ENCODE data around the gene C3orf22. TPM values are rescaled to one million over a fixed set of nuclear protein-coding genes. Genes with fewer than 3 reads are reported as not detected.
"Not testable (repeated sequence)": the region's sequence is repeated elsewhere in the genome, so short reads cannot be mapped to it uniquely, and the experiment has no call there.

Gene C3orf22
- not detected in 2 replicates for total RNA-seq (2014; rRNA removed; shearing (Covaris generic); ENCODE audit: low replicate concordance)

GRCh38 chr3:126558336-126559071 is at the start of gene C3orf22:
TSS of gene C3orf22 (minus strand) at chr3:126558932. CDS start at chr3:126553390, 5,542 bp downstream.
- no peak within 1 kb of the TSS for H3K27ac ChIP-seq (ENCODE audit: low read length)
- DNase-seq, result no peak
- H3K9ac ChIP-seq (ENCODE audit: low read length), result no peak within 1 kb of the TSS
- H3K9me2 ChIP-seq (replicated peaks; ENCODE audit: insufficient read depth, low read length), result no peaks in the 10 kb centered on the region
- no peaks in the 10 kb centered on the region for H3K9me3 ChIP-seq (ENCODE audit: low read length)
- H3K36me3 ChIP-seq (ENCODE audit: insufficient read depth, low read length), result no peaks in the 10 kb centered on the region
- no peak within 1 kb of the TSS for H3K4me3 ChIP-seq (ENCODE audit: low read length)
- H3K27me3 ChIP-seq (ENCODE audit: low read length), result no peaks in the 10 kb centered on the region
- no peaks in the 10 kb centered on the region for H4K20me1 ChIP-seq (ENCODE audit: insufficient read depth, low read depth, low read length)
- H3K4me1 ChIP-seq (ENCODE audit: low read length), result no peaks in the 10 kb centered on the region
- H3K79me2 ChIP-seq (ENCODE audit: low read length), result no peaks in the 10 kb centered on the region
- no peak within 1 kb of the TSS for H2AFZ ChIP-seq (ENCODE audit: low read length)
- no peak within 1 kb of the TSS for H3K4me2 ChIP-seq (ENCODE audit: low read depth, low read length, poor library complexity, severe bottlenecking)

GRCh38 chr3:126607214-126607908 is 48.6 kb upstream of the C3orf22 start:
- H3K4me1 ChIP-seq (ENCODE audit: low read length), result no peaks in the 10 kb centered on the region
- no peak overlapping the region for H3K9ac ChIP-seq (ENCODE audit: low read length)
- no peaks in the 10 kb centered on the region for H3K9me3 ChIP-seq (ENCODE audit: low read length)
- no peak overlapping the region for H2AFZ ChIP-seq (ENCODE audit: low read length)
- no peak overlapping the region for H3K27ac ChIP-seq (ENCODE audit: low read length)
- H3K9me2 ChIP-seq (replicated peaks; ENCODE audit: insufficient read depth, low read length), result no peaks in the 10 kb centered on the region
- H3K36me3 ChIP-seq (ENCODE audit: insufficient read depth, low read length), result no peaks in the 10 kb centered on the region
- no peak overlapping the region for H3K4me2 ChIP-seq (ENCODE audit: low read depth, low read length, poor library complexity, severe bottlenecking)
- H3K27me3 ChIP-seq (ENCODE audit: low read length), result no peaks in the 10 kb centered on the region
- H3K4me3 ChIP-seq (ENCODE audit: low read length), result no peak overlapping the region
- H4K20me1 ChIP-seq (ENCODE audit: insufficient read depth, low read depth, low read length), result no peaks in the 10 kb centered on the region
- no peaks in the 10 kb centered on the region for H3K79me2 ChIP-seq (ENCODE audit: low read length)
- no peak for DNase-seq

GRCh38 chr3:126606001-126606400 is 47.3 kb upstream of the C3orf22 start:
- H3K79me2 ChIP-seq (ENCODE audit: low read length), result no peaks in the 10 kb centered on the region
- no peak overlapping the region for H3K4me3 ChIP-seq (ENCODE audit: low read length)
- no peak overlapping the region for H2AFZ ChIP-seq (ENCODE audit: low read length)
- H3K27me3 ChIP-seq (ENCODE audit: low read length), result no peaks in the 10 kb centered on the region
- H3K9ac ChIP-seq (ENCODE audit: low read length), result no peak overlapping the region
- H3K9me3 ChIP-seq (ENCODE audit: low read length), result no peaks in the 10 kb centered on the region
- H3K4me1 ChIP-seq (ENCODE audit: low read length), result no peaks in the 10 kb centered on the region
- H3K4me2 ChIP-seq (ENCODE audit: low read depth, low read length, poor library complexity, severe bottlenecking), result no peak overlapping the region
- no peaks in the 10 kb centered on the region for H3K9me2 ChIP-seq (replicated peaks; ENCODE audit: insufficient read depth, low read length)
- no peak overlapping the region for H3K27ac ChIP-seq (ENCODE audit: low read length)
- no peak for DNase-seq
- no peaks in the 10 kb centered on the region for H4K20me1 ChIP-seq (ENCODE audit: insufficient read depth, low read depth, low read length)
- H3K36me3 ChIP-seq (ENCODE audit: insufficient read depth, low read length), result no peaks in the 10 kb centered on the region

- no peaks in the 10 kb centered on the region for H3K9me2 ChIP-seq (replicated peaks; ENCODE audit: insufficient read depth, low read length)
- no peak overlapping the region for H3K9ac ChIP-seq (ENCODE audit: low read length)
- H3K36me3 ChIP-seq (ENCODE audit: insufficient read depth, low read length), result no peaks in the 10 kb centered on the region
- H2AFZ ChIP-seq (ENCODE audit: low read length), result no peak overlapping the region
- H3K27me3 ChIP-seq (ENCODE audit: low read length), result no peaks in the 10 kb centered on the region
- no peak overlapping the region for H3K27ac ChIP-seq (ENCODE audit: low read length)
- H3K4me2 ChIP-seq (ENCODE audit: low read depth, low read length, poor library complexity, severe bottlenecking), result no peak overlapping the region
- no peak for DNase-seq
- H3K9me3 ChIP-seq (ENCODE audit: low read length), result no peaks in the 10 kb centered on the region
- no peaks in the 10 kb centered on the region for H3K4me1 ChIP-seq (ENCODE audit: low read length)
- H3K79me2 ChIP-seq (ENCODE audit: low read length), result no peaks in the 10 kb centered on the region
- no peaks in the 10 kb centered on the region for H4K20me1 ChIP-seq (ENCODE audit: insufficient read depth, low read depth, low read length)
- H3K4me3 ChIP-seq (ENCODE audit: low read length), result no peak overlapping the region
Observed at GRCh38 chr3:126604691-126605090, 46.0 kb upstream of the C3orf22 start.

GRCh38 chr3:126599101-126599500 is 40.4 kb upstream of the C3orf22 start:
- Histone ChIP-seq H3K4me3 (ENCODE audit: low read length) (no peak overlapping the region), H3K4me1 (ENCODE audit: low read length) (no peaks in the 10 kb centered on the region), H3K27ac (ENCODE audit: low read length) (no peak overlapping the region), H3K79me2 (ENCODE audit: low read length) (no peaks in the 10 kb centered on the region), H3K9ac (ENCODE audit: low read length) (no peak overlapping the region), H2AFZ (ENCODE audit: low read length) (no peak overlapping the region), H3K4me2 (ENCODE audit: low read depth, low read length, poor library complexity, severe bottlenecking) (no peak overlapping the region), H4K20me1 (ENCODE audit: insufficient read depth, low read depth, low read length) (no peaks in the 10 kb centered on the region), H3K9me2 (replicated peaks; ENCODE audit: insufficient read depth, low read length) (no peaks in the 10 kb centered on the region), H3K36me3 (ENCODE audit: insufficient read depth, low read length) (no peaks in the 10 kb centered on the region), H3K27me3 (ENCODE audit: low read length) (no peaks in the 10 kb centered on the region; the same call in 1 of the 2 replicates), H3K9me3 (ENCODE audit: low read length) (no peaks in the 10 kb centered on the region)
- no peak for DNase-seq

- not testable (repeated sequence) for H3K9me2 ChIP-seq (replicated peaks; ENCODE audit: insufficient read depth, low read length); H4K20me1 ChIP-seq (ENCODE audit: insufficient read depth, low read depth, low read length); H3K9ac ChIP-seq (ENCODE audit: low read length); DNase-seq; H3K79me2 ChIP-seq (ENCODE audit: low read length); H3K4me1 ChIP-seq (ENCODE audit: low read length); H3K36me3 ChIP-seq (ENCODE audit: insufficient read depth, low read length); H3K4me3 ChIP-seq (ENCODE audit: low read length); H3K27ac ChIP-seq (ENCODE audit: low read length); H3K4me2 ChIP-seq (ENCODE audit: low read depth, low read length, poor library complexity, severe bottlenecking); H3K9me3 ChIP-seq (ENCODE audit: low read length); H2AFZ ChIP-seq (ENCODE audit: low read length); H3K27me3 ChIP-seq (ENCODE audit: low read length)
Observed at GRCh38 chr3:126595479-126595878, 36.7 kb upstream of the C3orf22 start.

- not testable (repeated sequence) for H3K9ac ChIP-seq (ENCODE audit: low read length); H4K20me1 ChIP-seq (ENCODE audit: insufficient read depth, low read depth, low read length); H3K4me2 ChIP-seq (ENCODE audit: low read depth, low read length, poor library complexity, severe bottlenecking); H3K27me3 ChIP-seq (ENCODE audit: low read length); H3K9me2 ChIP-seq (replicated peaks; ENCODE audit: insufficient read depth, low read length); H3K4me3 ChIP-seq (ENCODE audit: low read length); H3K79me2 ChIP-seq (ENCODE audit: low read length); H3K27ac ChIP-seq (ENCODE audit: low read length); H3K9me3 ChIP-seq (ENCODE audit: low read length); H3K36me3 ChIP-seq (ENCODE audit: insufficient read depth, low read length); H3K4me1 ChIP-seq (ENCODE audit: low read length); H2AFZ ChIP-seq (ENCODE audit: low read length); DNase-seq
Observed at GRCh38 chr3:126591515-126591914, 32.8 kb upstream of the C3orf22 start.

GRCh38 chr3:126582311-126582710 is 23.6 kb upstream of the C3orf22 start:
- Histone ChIP-seq H3K36me3 (ENCODE audit: insufficient read depth, low read length) (no peaks in the 10 kb centered on the region), H4K20me1 (ENCODE audit: insufficient read depth, low read depth, low read length) (no peaks in the 10 kb centered on the region), H3K79me2 (ENCODE audit: low read length) (no peaks in the 10 kb centered on the region), H3K9me2 (replicated peaks; ENCODE audit: insufficient read depth, low read length) (no peaks in the 10 kb centered on the region), H3K27ac (ENCODE audit: low read length) (no peak overlapping the region), H3K4me1 (ENCODE audit: low read length) (no peaks in the 10 kb centered on the region), H2AFZ (ENCODE audit: low read length) (no peak overlapping the region), H3K27me3 (ENCODE audit: low read length) (no peaks in the 10 kb centered on the region), H3K9me3 (ENCODE audit: low read length) (no peaks in the 10 kb centered on the region), H3K4me3 (ENCODE audit: low read length) (no peak overlapping the region), H3K4me2 (ENCODE audit: low read depth, low read length, poor library complexity, severe bottlenecking) (no peak overlapping the region), H3K9ac (ENCODE audit: low read length) (no peak overlapping the region)
- no peak for DNase-seq

All from Karpas-422 (cell line).